ENCODE measurements around the gene INF2.

GRCh38 chr14:104664107-104664506 lies 25.3 kb upstream of the INF2 start:
- no peak for TF ChIP-seq CTCF (IDR thresholded peaks at IDR 0.05; ENCODE audit: low read depth, low read length, missing input control)
- no peak for TF ChIP-seq TAF1 (conservative IDR thresholded peaks at IDR 0.05)
- no peak for TF ChIP-seq SP1 (IDR thresholded peaks at IDR 0.05)
- TF ChIP-seq JUND (IDR thresholded peaks at IDR 0.05): no peak
- TF ChIP-seq REST (IDR thresholded peaks at IDR 0.05): no peak
- no peak for TF ChIP-seq RXRA (IDR thresholded peaks at IDR 0.05)
- no peak for TF ChIP-seq RAD21 (IDR thresholded peaks at IDR 0.05)
- no peak for TF ChIP-seq NR2F2 (IDR thresholded peaks at IDR 0.05)
- TF ChIP-seq GABPA (IDR thresholded peaks at IDR 0.05 in 1 of 2, conservative IDR thresholded peaks at IDR 0.05 in 1 of 2): no peak
- no peak for TF ChIP-seq ATF3 (IDR thresholded peaks at IDR 0.05)
- TF ChIP-seq ZBTB33 (IDR thresholded peaks at IDR 0.05): no peak
- TF ChIP-seq YY1 (IDR thresholded peaks at IDR 0.05): no peak
